HG03097 (cell line): ENCODE data around the gene PPRC1.
A peak's percentile ranks its signal among the peaks of the same experiment; 100 is the strongest.

Source experiments
- ATAC-seq: cut with Tn5 transposase; IDR thresholded peaks from one replicate; pipeline ENCODE4 v1.9.1; 2021; ENCODE audit not compliant: unreplicated experiment, low FRiP score

Gene PPRC1

GRCh38 chr10:102141583-102142107 lies 8.8 kb downstream of the PPRC1 start:
- no peak for ATAC-seq

- no peak for ATAC-seq
Measured at GRCh38 chr10:102146971-102147428, 14.2 kb downstream of the PPRC1 start.

- no peak for ATAC-seq
Measured at GRCh38 chr10:102147561-102147960, 14.7 kb downstream of the PPRC1 start.

- no peak for ATAC-seq
Measured at GRCh38 chr10:102148275-102148674, 15.4 kb downstream of the PPRC1 start.

- ATAC-seq: no peak
Measured at GRCh38 chr10:102150970-102151773, 18.3 kb downstream of the PPRC1 start.

GRCh38 chr10:102151774-102152544 lies 19.1 kb downstream of the PPRC1 start, which contains the start of gene NOLC1:
Gene NOLC1, plus strand, starts transcription at chr10:102152389. Its CDS starts 22 bp downstream, at chr10:102152411.
- peak; percentile 93 for ATAC-seq

- peak; percentile 13 for ATAC-seq
Measured at GRCh38 chr10:102152545-102152890, 19.7 kb downstream of the PPRC1 start.

- no peak for ATAC-seq
Measured at GRCh38 chr10:102153093-102153620, 20.3 kb downstream of the PPRC1 start.

- no peak for ATAC-seq
Measured at GRCh38 chr10:102154466-102155116, 21.8 kb downstream of the PPRC1 start.

GRCh38 chr10:102157224-102157623 lies 24.4 kb downstream of the PPRC1 start:
- ATAC-seq: no peak

- no peak for ATAC-seq
Measured at GRCh38 chr10:102159051-102159597, 26.3 kb downstream of the PPRC1 start.

- ATAC-seq: no peak
Measured at GRCh38 chr10:102159831-102160230, 27.0 kb downstream of the PPRC1 start.

- no peak for ATAC-seq
Measured at GRCh38 chr10:102163342-102163989, 30.6 kb downstream of the PPRC1 start.

GRCh38 chr10:102167861-102168260 lies 35.0 kb downstream of the PPRC1 start:
- ATAC-seq: no peak

- no peak for ATAC-seq
Measured at GRCh38 chr10:102170602-102171001, 37.8 kb downstream of the PPRC1 start.

- no peak for ATAC-seq
Measured at GRCh38 chr10:102172288-102172687, 39.4 kb downstream of the PPRC1 start.

GRCh38 chr10:102175415-102175814 lies 42.6 kb downstream of the PPRC1 start:
- no peak for ATAC-seq

- ATAC-seq: no peak
Measured at GRCh38 chr10:102184606-102185005, 51.8 kb downstream of the PPRC1 start.

- ATAC-seq: no peak
Measured at GRCh38 chr10:102185272-102185671, 52.4 kb downstream of the PPRC1 start.
